ENCODE data around the gene RAB29. TPM values are rescaled to one million over a fixed set of nuclear protein-coding genes. Genes with fewer than 3 reads are reported as not detected.

The RAB29 gene
- total RNA-seq, 4 donors from 2014 or later = 11.1 to 78.4 (median 14.9) TPM

DNA sequence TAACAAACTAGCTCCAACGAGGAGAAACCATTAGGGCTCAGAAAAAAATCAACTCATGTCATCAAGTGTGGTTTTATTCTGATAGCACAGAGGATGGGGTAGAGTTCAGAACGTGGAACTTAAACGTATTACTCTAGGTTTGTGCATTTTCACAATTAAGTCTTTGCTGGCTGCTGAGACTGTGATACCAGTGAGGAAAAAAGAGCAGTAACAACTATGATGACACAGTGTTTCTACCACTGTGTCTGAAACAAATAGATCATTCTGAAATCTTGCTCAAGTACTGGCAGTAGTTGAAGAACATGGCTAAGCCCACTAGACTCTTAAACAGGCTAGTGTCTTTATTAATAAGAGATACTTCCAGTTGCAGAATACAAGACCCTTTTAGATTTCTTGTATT, 56.3 kb downstream of the RAB29 start:
- DNase-seq (ENCODE audit: low spot score in 2 of 2) = no peak
- Histone ChIP-seq H3K27me3 (no peaks in the 10 kb centered on the region), H3K27ac (no peak overlapping the region), H3K4me3 (no peak overlapping the region), H3K9me3 (no peaks in the 10 kb centered on the region), H3K4me1 (peaks cover 0 to 7% (median 0%) of the 10 kb centered on the region in 4 donors), H3K36me3 (peaks cover 0 to 93% (median 9%) of the 10 kb centered on the region in 3 donors)
- no peak for TF ChIP-seq CTCF (IDR thresholded peaks at IDR 0.05)
- TF ChIP-seq POLR2A (IDR thresholded peaks at IDR 0.05) = no peak
- no peak for TF ChIP-seq EP300 (IDR thresholded peaks at IDR 0.05)
- 51 to 58% methylated on average over 3 of the region's 3 CpGs for WGBS, 2 donors

Small RNA genes lying within 50 kb of the gene (small RNA-seq; reads per million reads assigned to genes)
- gene RF00139 = not detected

Other genes starting within 250 kb of the RAB29 start
- gene ELK4, start 143.5 kb downstream of the RAB29 start, total RNA-seq = 10 to 100 TPM; 22.4 to 29.7 (median 26.2) TPM
- gene SLC45A3, start 95.0 kb downstream of the RAB29 start, total RNA-seq = 1 to 10 TPM in 2 of 4 donors, under 1 TPM in 2; 0.44 to 2.9 (median 1.3) TPM
- 100 to 1,000 TPM in 3 of 4 donors, 10 to 100 TPM in 1; 80.1 to 181 (median 115) TPM for gene NUCKS1, start 25.3 kb downstream of the RAB29 start, total RNA-seq
- gene SLC41A1, start 37.7 kb upstream of the RAB29 start, total RNA-seq = 10 to 100 TPM; 15.7 to 20.9 (median 18.6) TPM
- 1 to 10 TPM in 1 of 4 donors, under 1 TPM in 2, not detected in 1; 0.87 to 6.7 (median 0.98) TPM for gene PM20D1, start 74.7 kb upstream of the RAB29 start, total RNA-seq
- not detected for gene SLC26A9, start 168.0 kb upstream of the RAB29 start, total RNA-seq
- 1 to 10 TPM in 2 of 4 donors, under 1 TPM in 2; 0.78 to 2.4 (median 1.3) TPM for gene RAB7B, start 227.9 kb upstream of the RAB29 start, total RNA-seq
- not detected for gene CTSE, start 248.4 kb upstream of the RAB29 start, total RNA-seq